GM18508 (cell line): ENCODE measurements around the gene ITK.
"Not testable (repeated sequence)": the region's sequence is repeated elsewhere in the genome, so short reads cannot be mapped to it uniquely, and the experiment has no call there.

Source experiments
- ATAC-seq: cut with Tn5 transposase; IDR thresholded peaks from one replicate; pipeline ENCODE4 v1.9.1; 2021; ENCODE audit warnings: moderate number of reproducible peaks; ENCODE audit not compliant: insufficient read depth, unreplicated experiment

ITK gene

DNA sequence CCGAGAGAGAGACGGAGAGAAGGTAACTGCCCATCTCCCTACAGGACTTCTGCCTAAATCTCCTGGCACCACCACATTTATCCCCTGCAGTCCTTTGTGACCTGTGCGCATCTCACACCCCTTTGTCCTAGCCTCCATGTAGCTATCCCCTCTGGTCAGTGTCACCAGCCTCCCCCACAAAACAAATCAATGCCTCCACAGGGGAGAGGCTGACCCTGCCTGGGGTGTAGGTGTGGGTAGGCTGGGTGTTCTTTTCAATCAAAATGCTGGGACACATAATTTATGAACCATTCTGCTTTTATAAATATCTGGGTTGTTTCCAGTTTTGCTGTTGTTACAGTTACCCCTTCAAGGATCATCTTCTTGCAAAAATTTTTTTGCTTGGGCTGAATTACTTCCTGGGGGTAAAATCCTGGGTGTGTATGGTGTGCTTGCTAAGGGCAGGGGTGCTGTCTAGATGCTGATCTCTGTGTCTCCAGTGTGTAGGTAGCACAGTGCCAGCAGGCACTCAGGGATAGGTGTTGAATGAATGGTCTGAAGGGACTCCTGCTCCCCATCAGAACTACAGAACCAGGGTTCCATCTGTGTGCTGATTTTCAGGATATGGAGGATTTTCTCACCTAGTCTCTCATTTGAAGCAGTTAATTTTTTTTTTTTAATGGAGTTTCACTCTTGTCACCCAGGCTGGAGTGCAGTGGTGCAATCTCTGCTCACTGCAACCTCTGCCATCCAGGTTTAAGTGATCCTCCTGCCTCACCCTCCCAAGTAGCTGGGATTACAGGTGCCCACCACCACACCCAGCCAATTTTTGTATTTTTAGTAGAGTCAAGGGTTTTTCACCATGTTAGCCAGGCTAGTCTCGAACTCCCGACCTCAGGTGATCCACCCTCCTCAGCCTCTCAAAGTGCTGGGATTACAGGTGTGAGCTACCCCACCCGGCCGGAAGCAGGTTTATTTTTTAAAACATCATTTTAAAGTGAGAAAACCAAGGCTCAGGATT lies 14.1 kb upstream of the ITK start, which contains the start of gene GARIN3:
GARIN3 (minus strand) TSS at position 51 of the 1,000 bp plus-strand sequence. CDS start 96 bp downstream, outside the sequence.
- ATAC-seq: no peak

DNA sequence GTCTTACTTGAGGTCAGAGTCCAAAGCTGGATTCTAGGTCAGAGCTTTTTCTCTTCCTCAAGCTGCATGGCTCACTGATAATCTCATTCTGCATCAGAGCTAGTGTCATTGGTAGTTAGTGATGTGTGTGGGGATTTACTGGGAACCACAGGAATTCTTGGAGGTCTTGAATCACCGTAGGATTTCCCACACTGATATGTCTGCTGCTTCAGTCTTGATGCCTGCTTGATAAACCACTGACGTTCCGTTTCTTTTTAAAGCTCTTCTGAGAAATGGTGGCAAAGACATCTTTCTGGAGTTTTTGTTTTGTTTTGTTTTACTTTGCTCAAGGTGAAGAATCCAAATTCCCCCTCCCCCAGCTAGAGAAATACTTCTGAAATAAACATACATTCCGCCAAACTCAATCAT lies 13.4 kb upstream of the ITK start:
- no peak for ATAC-seq

DNA sequence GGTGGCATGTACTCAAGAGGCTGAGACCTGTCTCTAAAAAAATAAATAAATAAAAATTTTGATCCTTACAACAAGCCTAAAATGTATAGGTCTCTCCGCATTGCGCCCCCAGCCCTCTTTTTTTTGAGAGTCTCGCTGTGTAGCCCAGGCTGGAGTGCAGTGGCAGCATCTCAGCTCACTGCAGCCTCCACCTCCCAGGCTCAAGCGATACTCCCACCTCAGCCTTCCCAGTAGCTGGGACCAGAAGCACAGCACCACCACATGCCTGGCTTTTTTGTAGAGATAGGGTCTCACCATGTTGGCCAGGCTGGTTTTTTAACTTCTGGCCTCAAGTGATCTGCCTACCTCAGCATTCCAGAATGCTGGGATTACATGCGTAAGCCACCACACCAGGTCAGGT lies 12.4 kb upstream of the ITK start:
- ATAC-seq: no peak

DNA sequence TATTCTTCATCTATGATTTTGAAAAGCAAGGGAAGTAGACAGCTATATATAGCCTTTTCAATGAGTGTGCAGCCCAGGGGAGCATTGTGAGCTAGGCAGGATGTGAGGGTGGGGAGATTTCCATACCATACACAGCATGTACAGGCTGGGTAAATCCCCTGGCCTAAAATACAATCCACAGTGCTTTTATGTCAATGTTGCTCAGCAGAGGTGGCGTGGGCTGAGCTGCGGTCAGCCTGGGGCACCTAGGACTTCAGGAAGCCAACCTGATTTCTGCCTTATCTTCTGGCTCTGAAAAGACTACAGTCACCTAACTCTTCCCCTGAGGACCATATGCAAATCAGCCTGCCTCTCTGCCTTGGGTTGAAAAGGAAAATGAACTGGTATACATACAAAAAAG lies 8.2 kb upstream of the ITK start:
- ATAC-seq: peak; percentile 99

DNA sequence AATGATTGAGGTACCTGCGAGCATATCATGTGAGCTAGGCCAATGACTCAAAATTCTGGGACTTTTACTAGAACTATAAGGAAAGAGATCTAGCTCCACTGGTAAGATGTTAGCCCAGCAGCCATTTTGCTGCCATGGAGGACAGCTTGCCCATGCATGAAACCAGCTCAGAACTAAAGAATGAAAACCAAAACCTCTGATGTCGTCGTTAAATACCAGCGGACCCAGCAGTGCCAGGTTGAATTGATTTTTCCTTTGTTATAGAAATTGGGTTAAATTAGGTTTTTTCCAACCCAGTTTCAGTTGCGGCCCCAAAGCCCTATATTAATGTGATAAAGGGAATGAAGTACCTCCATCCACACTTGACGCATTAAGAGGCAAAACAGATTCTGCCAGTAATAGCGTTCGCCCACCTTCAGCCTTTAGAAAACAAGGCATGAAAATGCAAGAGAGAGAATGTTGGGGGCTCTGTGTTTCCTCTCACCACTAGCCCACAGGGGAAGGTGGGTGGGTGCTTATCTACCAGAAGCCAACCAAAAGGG lies 5.5 kb upstream of the ITK start:
- no peak for ATAC-seq

DNA sequence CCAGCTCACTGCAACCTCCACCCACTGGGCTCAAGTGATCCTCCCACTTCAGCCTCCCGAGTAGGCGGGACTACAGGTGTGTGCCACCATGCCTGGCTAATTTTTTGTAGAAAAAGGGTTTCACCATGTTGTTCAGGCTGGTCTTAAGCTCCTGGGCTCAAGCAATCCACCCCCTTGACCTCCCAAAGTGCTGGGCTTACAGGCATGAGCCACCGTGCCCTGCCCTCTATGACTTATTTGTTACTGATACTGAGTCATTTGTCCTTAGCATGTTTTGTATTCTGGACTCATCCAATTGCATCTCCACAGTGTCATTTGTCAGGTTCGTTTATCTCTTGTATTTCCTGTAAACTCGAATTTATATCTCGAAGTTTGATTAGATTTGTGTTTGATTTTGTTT lies 2.7 kb upstream of the ITK start:
- no peak for ATAC-seq

DNA sequence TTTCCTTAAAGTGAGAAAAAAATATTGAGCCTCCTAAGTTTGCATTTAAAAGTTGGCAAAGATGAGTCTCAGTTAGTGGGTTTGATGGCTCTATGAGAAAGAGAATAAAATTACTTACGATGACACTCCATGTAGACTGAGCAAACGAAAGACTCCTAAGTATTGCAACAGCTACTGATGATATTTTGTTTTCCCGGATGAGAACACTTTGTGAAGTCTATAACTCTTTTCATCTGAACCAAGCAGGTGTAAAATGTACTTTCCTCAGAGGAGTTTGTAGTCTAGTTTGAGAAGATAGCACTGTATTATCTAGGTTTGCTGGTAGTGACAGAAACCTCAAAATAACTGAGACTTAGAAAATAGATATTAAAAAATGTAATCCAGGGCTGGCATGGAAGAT lies 1.7 kb upstream of the ITK start:
- no peak for ATAC-seq

DNA sequence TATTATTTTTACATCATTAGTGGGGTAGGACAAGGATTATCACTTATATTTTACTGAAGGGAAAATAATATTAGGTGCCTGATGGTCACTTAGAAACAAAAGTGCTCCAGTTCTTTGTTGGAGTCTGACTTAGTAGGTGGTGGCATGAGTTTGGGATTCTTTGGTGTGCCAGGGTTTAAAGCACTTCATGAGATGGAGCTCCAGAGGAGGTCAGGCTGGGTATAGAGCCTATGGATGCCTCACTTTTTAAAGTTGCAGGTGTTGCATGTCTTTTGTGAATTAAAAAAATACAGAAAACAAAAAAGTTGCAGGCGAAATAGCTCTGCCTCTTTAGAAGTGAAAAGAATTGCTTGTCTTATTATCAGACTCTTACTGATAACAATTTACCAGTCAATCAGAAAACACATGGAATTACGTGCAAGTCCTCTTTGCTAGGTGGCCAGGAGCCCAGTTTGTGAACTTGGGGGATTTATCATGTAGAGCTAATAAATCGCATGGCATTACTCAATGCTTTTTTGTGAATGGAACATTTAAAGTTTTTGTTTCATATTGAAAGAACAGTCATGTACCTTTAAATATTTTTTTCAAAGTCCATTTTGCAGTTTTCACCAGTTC lies 1.6 kb downstream of the ITK start:
- no peak for ATAC-seq

DNA sequence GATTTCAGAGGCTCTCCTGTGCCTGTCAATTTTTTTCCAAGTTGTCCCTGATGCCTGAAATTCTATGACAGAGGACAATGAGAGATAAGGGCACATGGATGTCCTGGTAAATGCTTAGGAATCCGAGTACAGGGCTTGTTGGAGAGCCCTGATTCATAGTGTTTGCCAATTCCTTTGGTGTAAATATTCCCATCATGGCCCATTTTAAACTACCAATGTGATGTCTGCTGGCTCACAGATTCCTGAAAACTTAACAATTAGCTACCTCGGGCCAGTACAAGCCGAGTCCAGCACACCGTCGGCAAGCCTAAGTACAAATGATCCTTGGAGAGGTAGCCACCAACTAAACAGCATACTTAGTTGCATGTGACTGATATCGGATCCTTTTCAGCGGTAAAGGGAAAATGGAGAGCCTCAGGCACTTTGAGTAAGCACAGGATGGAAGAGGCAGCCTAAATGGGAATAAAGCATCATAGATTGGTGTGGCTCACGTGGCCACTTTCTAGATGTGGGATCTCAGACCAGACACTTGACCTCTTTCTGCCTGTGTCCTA lies 3.6 kb downstream of the ITK start:
- ATAC-seq: no peak

DNA sequence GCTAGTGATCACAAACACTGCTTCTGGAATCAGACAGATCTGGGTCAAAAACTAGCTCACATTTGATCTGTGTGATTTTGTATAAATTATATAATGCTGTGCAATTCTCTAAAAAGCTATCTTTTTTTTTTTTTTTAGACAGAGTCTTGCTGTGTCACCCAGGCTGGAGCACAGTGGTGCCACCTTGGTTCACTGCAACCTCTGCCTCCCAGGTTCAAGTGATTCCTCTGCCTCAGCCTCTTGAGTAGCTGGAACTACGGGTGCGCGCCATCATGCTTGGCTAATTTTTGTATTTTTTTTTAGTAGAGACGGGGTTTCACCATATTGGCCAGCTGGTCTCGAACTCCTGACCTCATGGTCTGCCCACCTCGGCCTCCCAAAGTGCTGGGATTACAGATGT lies 4.5 kb downstream of the ITK start:
- not testable (repeated sequence) for ATAC-seq

DNA sequence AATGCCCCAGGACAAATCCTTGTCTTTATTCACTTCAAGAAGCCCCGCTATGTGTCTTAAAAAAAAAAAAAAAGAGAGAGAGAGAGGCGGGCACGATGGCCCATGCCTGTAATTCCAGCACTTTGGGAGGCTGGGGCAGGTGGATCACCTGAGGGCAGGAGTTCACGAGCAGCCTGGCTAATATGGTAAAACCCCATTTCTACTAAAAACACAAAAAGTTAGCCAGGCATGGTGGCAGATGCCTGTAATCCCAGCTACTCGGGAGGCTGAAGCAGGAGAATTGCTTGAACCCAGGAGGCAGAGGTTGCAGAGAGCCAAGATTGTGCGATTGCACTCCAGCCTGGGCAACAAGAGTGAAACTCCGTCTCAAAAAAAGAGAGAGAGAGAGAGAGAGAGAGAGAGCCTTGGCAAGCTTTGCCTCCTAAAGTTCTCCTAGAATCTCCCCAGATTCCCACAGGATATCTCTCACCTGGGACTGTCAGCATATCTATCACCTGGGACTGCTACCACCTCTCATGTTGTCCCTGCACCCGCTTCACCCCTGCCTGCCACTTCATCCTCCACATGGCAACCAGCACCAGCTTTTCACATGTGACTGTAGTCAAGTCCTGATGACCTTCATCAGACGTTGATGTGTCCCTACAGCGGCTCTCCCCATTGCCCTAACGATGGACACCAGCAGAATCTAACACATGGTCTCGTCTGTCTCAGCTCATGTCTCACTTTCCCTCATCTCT lies 5.8 kb downstream of the ITK start:
- no peak for ATAC-seq

DNA sequence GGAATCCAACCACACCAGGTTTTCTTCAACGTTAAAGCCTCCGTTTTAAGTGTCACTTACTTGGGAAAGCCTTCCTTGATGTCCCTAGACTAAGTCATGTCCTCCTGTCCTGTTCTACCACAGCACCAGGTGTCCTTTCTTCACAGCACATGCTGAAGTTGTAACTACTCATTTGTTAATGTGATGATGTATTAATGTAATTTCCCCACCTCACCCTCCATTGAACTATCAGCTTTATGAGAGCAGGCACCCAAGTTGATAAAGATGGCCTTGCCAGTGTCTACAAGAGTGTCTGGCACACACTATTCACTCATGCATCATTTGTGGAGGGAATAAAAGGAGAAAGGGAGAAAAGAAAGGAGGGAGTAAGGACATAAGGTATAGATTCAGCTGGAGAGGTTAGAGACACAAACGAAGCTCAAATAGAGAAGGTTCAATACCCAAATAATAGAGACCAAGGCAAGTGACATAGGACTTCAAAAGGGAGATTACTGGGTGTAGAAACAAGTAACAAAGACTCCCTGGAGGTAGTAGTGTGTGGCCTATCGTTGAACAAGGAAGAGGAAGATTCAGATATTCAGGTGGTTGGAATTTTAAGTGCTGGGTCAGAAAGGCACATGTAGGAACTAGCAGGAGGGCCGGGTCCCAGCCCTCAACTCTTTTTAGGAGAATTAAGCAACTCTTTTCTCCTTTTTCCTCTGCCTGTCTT lies 6.6 kb downstream of the ITK start:
- ATAC-seq: no peak

DNA sequence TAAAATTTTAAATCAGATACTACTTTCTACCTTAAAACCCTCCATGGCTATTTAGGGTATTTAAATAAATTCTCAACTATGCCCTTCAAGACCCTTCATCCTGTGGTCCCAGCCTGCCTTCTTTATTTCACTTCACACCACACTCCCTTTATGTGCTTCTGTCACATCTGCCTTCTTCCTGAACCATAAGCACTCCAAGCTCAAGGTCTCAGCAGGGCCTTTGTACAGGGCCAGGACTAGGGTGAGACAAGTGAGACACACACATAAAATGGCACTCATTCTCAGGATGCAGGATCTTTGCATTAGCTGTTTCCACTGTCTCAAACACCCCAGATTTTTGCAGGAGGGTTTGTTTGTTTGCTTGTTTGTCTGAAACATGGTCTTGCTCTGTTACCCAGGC lies 7.6 kb downstream of the ITK start:
- no peak for ATAC-seq

DNA sequence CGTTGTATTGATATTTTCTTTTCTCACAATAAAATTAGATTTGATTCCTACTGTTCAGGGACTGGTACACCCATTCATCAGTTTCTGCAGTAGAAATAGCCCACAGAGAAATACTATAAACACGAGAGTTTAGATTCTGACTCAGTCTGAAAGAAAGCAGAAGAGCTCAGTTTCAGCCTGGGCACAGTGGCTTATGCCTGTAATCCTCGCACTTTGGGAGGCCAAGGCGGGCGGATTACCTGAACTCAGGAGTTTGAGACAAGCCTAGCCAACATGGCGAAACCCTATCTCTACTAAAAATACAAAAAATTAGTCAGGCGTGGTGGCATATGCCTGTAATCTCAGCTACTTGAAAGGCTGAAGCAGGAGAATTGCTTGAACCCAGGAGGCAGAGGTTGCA lies 8.6 kb downstream of the ITK start:
- no peak for ATAC-seq

DNA sequence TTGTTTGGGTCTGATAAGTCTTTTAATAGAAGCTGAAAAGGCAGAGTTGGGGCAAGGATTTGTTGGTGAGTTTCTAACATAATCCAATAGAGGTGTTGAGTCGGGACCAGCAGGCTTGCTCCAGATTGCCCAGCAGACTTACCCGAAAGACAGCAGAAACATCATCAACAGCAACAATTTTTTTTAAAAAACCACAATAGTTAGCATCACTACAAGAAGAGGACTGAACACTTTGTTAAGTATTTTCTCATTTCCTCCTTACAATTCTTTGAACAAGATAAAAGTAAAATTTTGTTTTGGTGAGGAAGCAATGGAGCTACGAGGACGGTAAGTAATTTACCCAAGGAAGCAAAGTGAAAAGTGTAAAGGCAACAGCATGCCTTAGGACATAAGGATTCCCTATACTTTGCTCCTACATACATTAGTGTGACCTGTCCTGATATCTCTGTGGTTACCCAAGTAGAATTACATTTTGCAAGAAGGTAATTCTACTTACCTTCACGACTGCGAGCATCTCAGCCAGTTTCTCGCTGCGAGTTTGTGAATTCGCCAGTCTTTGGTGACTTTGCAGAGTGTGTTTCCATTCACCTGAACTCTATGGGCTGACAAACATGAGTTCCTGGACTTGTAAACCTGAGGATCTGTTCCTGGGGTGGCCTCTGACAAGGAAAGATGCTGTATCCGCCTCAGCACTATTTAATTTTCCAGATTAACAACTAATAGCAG lies 13.2 kb downstream of the ITK start:
- ATAC-seq: no peak

DNA sequence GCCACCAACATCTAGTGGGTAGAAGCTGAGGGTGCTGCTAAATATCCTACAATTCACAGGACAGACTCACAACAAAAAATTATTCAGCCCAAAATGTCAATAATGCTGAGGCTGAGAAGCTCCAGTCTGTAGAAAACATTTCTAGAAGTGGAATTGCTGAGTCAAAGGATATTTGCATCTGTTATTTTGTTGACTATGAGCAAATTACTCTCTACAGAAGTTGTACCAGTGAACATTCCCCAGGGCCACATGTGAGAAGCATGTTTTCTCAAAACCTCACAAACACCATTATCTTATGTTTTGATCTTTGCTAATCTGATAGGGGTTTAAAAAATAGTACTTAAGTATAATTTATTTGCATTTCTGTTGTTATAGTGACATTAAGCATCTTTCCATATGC lies 15.4 kb downstream of the ITK start:
- no peak for ATAC-seq

DNA sequence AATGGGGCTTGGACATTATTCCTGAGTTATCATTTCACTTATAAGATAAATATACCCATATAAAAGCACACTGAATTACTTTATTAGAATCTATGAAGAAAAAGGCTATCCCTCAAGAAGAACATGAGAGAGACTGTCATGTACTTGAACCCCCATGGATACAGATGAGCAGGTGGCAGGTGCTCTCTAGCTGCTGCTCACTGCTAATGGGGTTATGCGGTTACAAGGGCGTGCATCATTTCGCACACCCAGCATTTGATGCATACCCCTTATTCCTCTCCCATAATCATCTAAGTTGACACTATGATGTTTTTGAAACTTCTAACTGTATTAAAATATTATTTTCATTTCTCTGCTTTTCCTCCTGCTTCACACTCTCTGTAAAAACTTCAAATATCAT lies 16.4 kb downstream of the ITK start:
- no peak for ATAC-seq

DNA sequence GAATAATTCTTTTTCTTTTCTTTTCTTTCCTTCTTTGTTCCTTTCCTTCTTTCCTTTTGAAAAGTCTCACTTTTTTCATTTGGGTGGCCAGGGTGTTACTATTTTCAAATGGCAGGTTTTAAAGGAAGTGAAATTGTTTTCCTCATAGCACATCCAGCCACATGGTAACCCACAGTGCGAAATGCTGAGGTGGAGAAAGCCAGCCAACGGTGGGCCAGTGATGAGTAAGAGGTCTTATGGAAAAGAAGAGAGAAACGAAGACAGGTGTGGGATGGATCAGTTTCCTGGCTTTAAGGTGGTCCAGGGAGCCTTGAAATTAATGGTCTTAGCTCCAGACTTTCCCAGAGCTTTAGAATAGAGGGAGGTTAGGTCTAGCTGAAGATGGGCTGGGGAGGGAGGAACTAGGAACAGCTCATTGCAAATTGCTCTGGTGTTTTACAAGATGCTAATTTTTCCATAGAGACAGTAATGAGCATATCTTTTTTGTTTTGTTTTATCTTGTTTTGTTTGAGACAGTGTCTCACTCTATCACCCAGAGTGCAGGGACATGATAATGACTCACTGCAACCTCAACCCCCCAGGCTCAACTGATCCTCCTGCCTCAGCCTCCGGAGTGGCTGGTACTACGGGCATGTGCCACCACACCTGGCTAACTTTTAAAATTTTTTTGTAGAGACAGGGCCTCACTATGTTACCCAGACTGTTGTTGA lies 17.8 kb downstream of the ITK start:
- no peak for ATAC-seq

DNA sequence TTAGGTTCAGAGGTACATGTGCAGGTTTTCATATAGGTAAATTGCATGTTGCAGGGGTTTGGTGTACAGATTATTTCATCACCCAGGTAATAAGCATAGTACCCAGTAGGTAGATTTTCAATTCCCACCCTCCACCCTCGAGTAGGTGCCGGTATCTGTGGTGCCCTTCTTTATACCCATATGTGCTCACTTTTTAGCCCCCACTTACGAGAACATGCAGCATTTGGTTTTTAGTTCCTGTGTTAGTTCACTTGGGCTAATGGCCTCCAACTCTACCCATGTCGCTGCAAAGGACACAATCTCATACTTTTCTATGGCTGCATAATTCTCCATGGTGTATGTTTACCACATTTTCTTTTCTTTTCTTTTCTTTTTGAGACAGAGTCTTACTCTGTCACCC lies 21.2 kb downstream of the ITK start:
- ATAC-seq: no peak
